Measurements from ENCODE around the gene INPP5A. TPM values are rescaled to one million over a fixed set of nuclear protein-coding genes. Genes with fewer than 3 reads are reported as not detected.

Gene INPP5A
- total and polyA plus RNA-seq, 9 of the 15 experiments (the other 6 are each of a cell fraction or from before 2014, with no cell fraction given): 0.66 to 11.6 (median 7.7) TPM

GRCh38 chr10:132723330-132723970 is 185.9 kb downstream of the INPP5A start:
- no peak for ATAC-seq
- in situ Hi-C loops (cut with MboI): no loop called here
- no TSS peak for BruUV-seq (replicated peaks)
- Histone ChIP-seq H2AFZ (ENCODE audit: low read depth, low read length) (no peak overlapping the region), H3K4me2 (ENCODE audit: insufficient read depth, low read length) (no peak overlapping the region), H4K20me1 (replicated peaks; ENCODE audit: control insufficient read depth, insufficient read depth, low read length) (no peaks in the 10 kb centered on the region), H3K9ac (ENCODE audit: insufficient read depth in 1 of 2, low read depth in 2 of 2, low read length in 2 of 2) (no peak overlapping the region), H3K36me3 (ENCODE audit: control insufficient read depth, insufficient read depth, low read length) (no peaks in the 10 kb centered on the region), H3K27ac (ENCODE audit: extremely low read depth, low read depth, low read length) (no peak overlapping the region), H3K79me2 (ENCODE audit: control insufficient read depth, insufficient read depth, low read length) (no peaks in the 10 kb centered on the region), H3K4me1 (replicated peaks in 1 of 2; ENCODE audit: control insufficient read depth in 2 of 2, insufficient read depth in 2 of 2, low read length in 2 of 2) (peaks cover 0 to 3% of the 10 kb centered on the region in 2 experiments; a peak in 1 of 5 replicates), H3K27me3 (ENCODE audit: control insufficient read depth in 2 of 2, insufficient read depth in 2 of 2, low read length in 2 of 2) (no peaks in the 10 kb centered on the region), H3K4me3 (no peak overlapping the region), H3K9me3 (replicated peaks; ENCODE audit: control insufficient read depth, insufficient read depth, low read depth, low read length) (no peaks in the 10 kb centered on the region), H3K9me1 (ENCODE audit: control insufficient read depth, insufficient read depth, low read length) (no peaks in the 10 kb centered on the region)
- ChIA-PET CTCF (ENCODE audit: low intra/inter-chr PET ratio) (no interaction called here), POLR2A (no interaction called here)
- no peak for DNase-seq (ENCODE audit: extremely low read depth in 1 of 4, low spot score in 3 of 4)
- FAIRE-seq: no peak
- intact Hi-C loops (cut with micrococcal nuclease): no loop called here
- 87% methylated on average over 18 of the region's 29 CpGs for WGBS (ENCODE audit: insufficient coverage, low coverage, missing lambda C conversion rate)
- TF ChIP-seq TFAP4 (CRISPR knock-in tag; IDR thresholded peaks at IDR 0.05; ENCODE audit: borderline replicate concordance) (no peak), GATA2 (CRISPR knock-in tag; IDR thresholded peaks at IDR 0.05) (no peak), STAT5A (IDR thresholded peaks at IDR 0.05; ENCODE audit: borderline replicate concordance, low read length) (no peak), DMBX1 (CRISPR knock-in tag; IDR thresholded peaks at IDR 0.05; ENCODE audit: borderline replicate concordance) (no peak), ZNF347 (CRISPR knock-in tag; IDR thresholded peaks at IDR 0.05; ENCODE audit: low read depth) (no peak), ZNF212 (CRISPR knock-in tag; IDR thresholded peaks at IDR 0.05) (no peak), ZNF253 (CRISPR knock-in tag; conservative IDR thresholded peaks at IDR 0.05) (no peak), CHD1 (IDR thresholded peaks at IDR 0.05; ENCODE audit: low read length) (no peak), BDP1 (IDR thresholded peaks at IDR 0.05; ENCODE audit: insufficient read depth, insufficient read length) (no peak), BCL6 (CRISPR knock-in tag; IDR thresholded peaks at IDR 0.05) (no peak), ZNF224 (CRISPR knock-in tag; IDR thresholded peaks at IDR 0.05) (no peak), RHOXF2B (CRISPR knock-in tag; conservative IDR thresholded peaks at IDR 0.05) (no peak), ZNF583 (CRISPR knock-in tag; IDR thresholded peaks at IDR 0.05) (no peak), ARHGAP35 (IDR thresholded peaks at IDR 0.05; ENCODE audit: partially characterized antibody) (no peak), KAT8 (IDR thresholded peaks at IDR 0.05; ENCODE audit: low read depth) (no peak), ELK3 (CRISPR knock-in tag; IDR thresholded peaks at IDR 0.05) (no peak)
- TF ChIP-seq, protein P1, sequence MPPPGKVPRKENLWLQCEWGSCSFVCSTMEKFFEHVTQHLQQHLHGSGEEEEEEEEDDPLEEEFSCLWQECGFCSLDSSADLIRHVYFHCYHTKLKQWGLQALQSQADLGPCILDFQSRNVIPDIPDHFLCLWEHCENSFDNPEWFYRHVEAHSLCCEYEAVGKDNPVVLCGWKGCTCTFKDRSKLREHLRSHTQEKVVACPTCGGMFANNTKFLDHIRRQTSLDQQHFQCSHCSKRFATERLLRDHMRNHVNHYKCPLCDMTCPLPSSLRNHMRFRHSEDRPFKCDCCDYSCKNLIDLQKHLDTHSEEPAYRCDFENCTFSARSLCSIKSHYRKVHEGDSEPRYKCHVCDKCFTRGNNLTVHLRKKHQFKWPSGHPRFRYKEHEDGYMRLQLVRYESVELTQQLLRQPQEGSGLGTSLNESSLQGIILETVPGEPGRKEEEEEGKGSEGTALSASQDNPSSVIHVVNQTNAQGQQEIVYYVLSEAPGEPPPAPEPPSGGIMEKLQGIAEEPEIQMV (tag; conservative IDR thresholded peaks at IDR 0.05; ENCODE audit: low read depth): no peak
- TF ChIP-seq, protein P2, sequence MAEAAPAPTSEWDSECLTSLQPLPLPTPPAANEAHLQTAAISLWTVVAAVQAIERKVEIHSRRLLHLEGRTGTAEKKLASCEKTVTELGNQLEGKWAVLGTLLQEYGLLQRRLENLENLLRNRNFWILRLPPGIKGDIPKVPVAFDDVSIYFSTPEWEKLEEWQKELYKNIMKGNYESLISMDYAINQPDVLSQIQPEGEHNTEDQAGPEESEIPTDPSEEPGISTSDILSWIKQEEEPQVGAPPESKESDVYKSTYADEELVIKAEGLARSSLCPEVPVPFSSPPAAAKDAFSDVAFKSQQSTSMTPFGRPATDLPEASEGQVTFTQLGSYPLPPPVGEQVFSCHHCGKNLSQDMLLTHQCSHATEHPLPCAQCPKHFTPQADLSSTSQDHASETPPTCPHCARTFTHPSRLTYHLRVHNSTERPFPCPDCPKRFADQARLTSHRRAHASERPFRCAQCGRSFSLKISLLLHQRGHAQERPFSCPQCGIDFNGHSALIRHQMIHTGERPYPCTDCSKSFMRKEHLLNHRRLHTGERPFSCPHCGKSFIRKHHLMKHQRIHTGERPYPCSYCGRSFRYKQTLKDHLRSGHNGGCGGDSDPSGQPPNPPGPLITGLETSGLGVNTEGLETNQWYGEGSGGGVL (CRISPR knock-in tag; IDR thresholded peaks at IDR 0.05): no peak

Data from K562 (cell line).